ENCODE data around the gene KRT74. TPM values are rescaled to one million over a fixed set of nuclear protein-coding genes. Genes with fewer than 3 reads are reported as not detected.

KRT74 gene
- total and polyA plus RNA-seq, 2 of the 8 experiments (the other 6 are each of a cell fraction or from before 2014, with no cell fraction given) = not detected

DNA sequence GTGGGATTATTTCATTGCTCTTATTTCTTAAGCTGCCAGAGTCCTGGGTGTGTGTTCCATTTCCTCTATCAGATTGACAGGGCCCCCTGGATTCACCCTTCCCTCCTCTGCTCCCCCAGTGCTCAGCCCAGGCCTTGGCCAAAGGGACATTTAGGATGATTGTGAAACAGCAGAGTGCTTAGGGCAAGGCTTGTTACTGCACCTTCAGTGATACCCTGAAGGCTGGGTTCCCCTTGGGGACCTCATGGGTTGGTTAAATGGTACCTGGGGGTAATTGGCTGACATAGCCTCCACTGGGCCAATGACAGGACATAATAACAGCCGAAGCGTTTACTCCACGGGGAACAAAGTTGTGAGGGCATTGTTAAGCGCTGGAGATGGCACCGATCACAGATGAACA, 28.9 kb upstream of the KRT74 start:
- DNase-seq (ENCODE audit: low read depth in 1 of 2, low spot score in 2 of 2) = peak in 1 of 2 experiments; percentile 16
- Histone ChIP-seq H3K4me1 (replicated peaks in 1 of 4; ENCODE audit: control insufficient read depth in 3 of 4, insufficient read depth in 4 of 4, low read length in 3 of 4) (no peaks in the 10 kb centered on the region), H3K23me2 (ENCODE audit: low read depth, low read length) (no peaks in the 10 kb centered on the region; the same call in 1 of the 2 replicates), H3K23ac (ENCODE audit: insufficient read length) (no peak overlapping the region), H3K4me2 (ENCODE audit: insufficient read depth in 1 of 2, low read depth in 2 of 2, low read length in 2 of 2) (no peak overlapping the region), H3K14ac (ENCODE audit: insufficient read length) (no peak overlapping the region), H2BK5ac (ENCODE audit: low read depth, low read length) (no peak overlapping the region), H4K8ac (ENCODE audit: extremely low read depth, insufficient read depth, low read length) (no peak overlapping the region), H3K9ac (replicated peaks in 1 of 4; ENCODE audit: extremely low read depth in 1 of 4, low read depth in 3 of 4, low read length in 3 of 4) (no peak overlapping the region), H4K91ac (replicated peaks; ENCODE audit: insufficient read length, low read length) (no peak overlapping the region), H4K5ac (ENCODE audit: insufficient read length, low read depth, low read length) (no peak overlapping the region), H3K4ac (replicated peaks; ENCODE audit: insufficient read length, low read depth, low read length) (no peak overlapping the region), H3K79me1 (ENCODE audit: low read depth, low read length) (no peaks in the 10 kb centered on the region), H3K4me3 (ENCODE audit: extremely low read depth in 1 of 4, insufficient read depth in 2 of 4, low read depth in 3 of 4, low read length in 4 of 4) (no peak overlapping the region), H3K79me2 (ENCODE audit: control insufficient read depth in 1 of 2, insufficient read depth in 2 of 2, low read length in 2 of 2) (no peaks in the 10 kb centered on the region), H2AK5ac (ENCODE audit: low read depth, low read length) (no peak overlapping the region), H3K56ac (replicated peaks; ENCODE audit: insufficient read length, low read depth, low read length) (no peak overlapping the region), H3K36me3 (ENCODE audit: control insufficient read depth in 2 of 4, insufficient read depth in 4 of 4, low read length in 3 of 4) (no peaks in the 10 kb centered on the region), H3K18ac (ENCODE audit: extremely low read depth, low read length) (no peak overlapping the region), H2BK12ac (ENCODE audit: low read depth, low read length) (no peak overlapping the region), H3K27ac (ENCODE audit: low read depth, low read length) (no peak overlapping the region), H3K9me3 (ENCODE audit: insufficient read depth in 2 of 2, low read depth in 1 of 2, low read length in 1 of 2) (no peaks in the 10 kb centered on the region; a peak in 2 of 4 replicates), H2BK20ac (ENCODE audit: low read length) (no peak overlapping the region), H3K27me3 (replicated peaks in 1 of 4; ENCODE audit: control insufficient read depth in 3 of 4, extremely low read depth in 1 of 4, insufficient read depth in 3 of 4, low read length in 3 of 4) (peaks cover 0 to 6% (median under 1%) of the 10 kb centered on the region in 4 experiments; a peak in 5 of 7 replicates), H4K20me1 (replicated peaks in 1 of 2; ENCODE audit: control insufficient read depth in 1 of 2, insufficient read depth in 2 of 2, low read length in 2 of 2) (no peaks in the 10 kb centered on the region), H2AFZ (ENCODE audit: low read length) (no peak overlapping the region), H2BK15ac (ENCODE audit: low read length) (no peak overlapping the region), H2BK120ac (replicated peaks; ENCODE audit: low read depth, low read length) (no peak overlapping the region)
- no peak for FAIRE-seq
- ChIA-PET CTCF (ENCODE audit: partially characterized antibody) (interaction anchor here (0.9 to 1.7 kb wide), 2 partner anchors 8 to 15 kb away, joined by 3 to 4 read pairs; no protein-coding TSS in a partner anchor), POLR2A (ENCODE audit: partially characterized antibody) (no interaction called here)
- WGBS, 2 experiments (ENCODE audit: extremely low coverage in 1 of 2, insufficient coverage in 1 of 2, insufficient read length in 1 of 2, insufficient replicate concordance in 2 of 2, low coverage in 1 of 2, low lambda C conversion rate in 2 of 2, missing lambda C conversion rate in 1 of 2) = 89% methylated on average over 5 of the region's 5 CpGs; no CpG with 5 or more reads in 1 of the 2 experiments
- no peak for TF ChIP-seq RBBP5 (IDR thresholded peaks at IDR 0.05; ENCODE audit: borderline replicate concordance, low read depth, low read length)
- TF ChIP-seq RXRA (IDR thresholded peaks at IDR 0.05; ENCODE audit: insufficient read depth, low read depth, low read length) = no peak
- TF ChIP-seq, protein P1, sequence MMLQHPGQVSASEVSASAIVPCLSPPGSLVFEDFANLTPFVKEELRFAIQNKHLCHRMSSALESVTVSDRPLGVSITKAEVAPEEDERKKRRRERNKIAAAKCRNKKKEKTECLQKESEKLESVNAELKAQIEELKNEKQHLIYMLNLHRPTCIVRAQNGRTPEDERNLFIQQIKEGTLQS (IDR thresholded peaks at IDR 0.05; ENCODE audit: insufficient read depth, low read depth, low read length) = no peak
- no peak for TF ChIP-seq POU5F1 (IDR thresholded peaks at IDR 0.05; ENCODE audit: low read depth, low read length)
- TF ChIP-seq, protein P2, sequence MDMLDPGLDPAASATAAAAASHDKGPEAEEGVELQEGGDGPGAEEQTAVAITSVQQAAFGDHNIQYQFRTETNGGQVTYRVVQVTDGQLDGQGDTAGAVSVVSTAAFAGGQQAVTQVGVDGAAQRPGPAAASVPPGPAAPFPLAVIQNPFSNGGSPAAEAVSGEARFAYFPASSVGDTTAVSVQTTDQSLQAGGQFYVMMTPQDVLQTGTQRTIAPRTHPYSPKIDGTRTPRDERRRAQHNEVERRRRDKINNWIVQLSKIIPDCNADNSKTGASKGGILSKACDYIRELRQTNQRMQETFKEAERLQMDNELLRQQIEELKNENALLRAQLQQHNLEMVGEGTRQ (IDR thresholded peaks at IDR 0.05; ENCODE audit: low read length) = no peak
- TF ChIP-seq CREB1 (IDR thresholded peaks at IDR 0.05) = no peak
- no peak for TF ChIP-seq POLR2A (IDR thresholded peaks at IDR 0.05; ENCODE audit: control extremely low read depth in 1 of 2, low read depth in 2 of 2, low read length in 2 of 2)
- no peak for TF ChIP-seq SP4 (IDR thresholded peaks at IDR 0.05; ENCODE audit: low read length)
- no peak for TF ChIP-seq MAFK (IDR thresholded peaks at IDR 0.05; ENCODE audit: low read depth, low read length)
